Fibroblast of the aortic adventitia (primary cell): Measurements from ENCODE around the gene HSF5. TPM values are rescaled to one million over a fixed set of nuclear protein-coding genes. Genes with fewer than 3 reads are reported as not detected.
"Not testable (repeated sequence)": the region's sequence is repeated elsewhere in the genome, so short reads cannot be mapped to it uniquely, and the experiment has no call there.

Experiments used
- DNase-seq: peaks from one replicate; pipeline ENCODE4 v3.0.0-alpha.2; 2010; ENCODE audit warnings: low read depth
- H3K4me3 ChIP-seq: 2 replicates; pipeline ENCODE4 v1.5.1; 2011; ENCODE audit warnings: low read depth, mild to moderate bottlenecking, control low read depth, low read length, moderate library complexity
- total RNA-seq: library from RNA; depleted of rRNA; stranded (reverse); fragments of >200 nt; gene quantifications from 2 replicates; pipeline ENCODE4 v1.2.3, GENCODE V29; 2012; ENCODE audit warnings: low replicate concordance
- TF ChIP-seq, protein P1 (sequence below): IDR thresholded peaks from 2 replicates; pipeline ENCODE4 v1.5.1; 2011; ENCODE audit warnings: mild to moderate bottlenecking, low read length, control low read depth, inconsistent platforms; ENCODE audit not compliant: insufficient read depth

HSF5 gene
- total RNA-seq, 1 donor: not detected

DNA sequence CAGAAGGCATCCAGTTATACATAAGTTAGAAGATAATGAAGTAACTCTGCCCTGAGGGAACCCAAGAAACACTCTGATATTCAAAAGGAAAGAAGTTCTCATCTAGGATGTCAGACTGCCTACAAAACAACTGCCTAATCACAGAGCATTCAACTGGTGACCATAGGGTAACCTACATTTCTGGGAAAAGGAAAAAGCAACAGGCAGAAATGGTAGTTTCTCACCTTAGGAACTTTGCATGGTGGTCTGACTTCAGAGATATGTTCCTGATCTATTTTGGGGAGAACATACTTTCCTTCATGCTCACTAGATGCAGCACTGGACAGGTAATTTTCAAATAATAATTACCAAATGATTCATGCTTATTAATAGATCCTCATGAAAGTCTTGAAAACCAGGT is 87.4 kb downstream of the HSF5 start:
- no peak for DNase-seq
- no peak overlapping the region for H3K4me3 ChIP-seq
- TF ChIP-seq, protein P1, sequence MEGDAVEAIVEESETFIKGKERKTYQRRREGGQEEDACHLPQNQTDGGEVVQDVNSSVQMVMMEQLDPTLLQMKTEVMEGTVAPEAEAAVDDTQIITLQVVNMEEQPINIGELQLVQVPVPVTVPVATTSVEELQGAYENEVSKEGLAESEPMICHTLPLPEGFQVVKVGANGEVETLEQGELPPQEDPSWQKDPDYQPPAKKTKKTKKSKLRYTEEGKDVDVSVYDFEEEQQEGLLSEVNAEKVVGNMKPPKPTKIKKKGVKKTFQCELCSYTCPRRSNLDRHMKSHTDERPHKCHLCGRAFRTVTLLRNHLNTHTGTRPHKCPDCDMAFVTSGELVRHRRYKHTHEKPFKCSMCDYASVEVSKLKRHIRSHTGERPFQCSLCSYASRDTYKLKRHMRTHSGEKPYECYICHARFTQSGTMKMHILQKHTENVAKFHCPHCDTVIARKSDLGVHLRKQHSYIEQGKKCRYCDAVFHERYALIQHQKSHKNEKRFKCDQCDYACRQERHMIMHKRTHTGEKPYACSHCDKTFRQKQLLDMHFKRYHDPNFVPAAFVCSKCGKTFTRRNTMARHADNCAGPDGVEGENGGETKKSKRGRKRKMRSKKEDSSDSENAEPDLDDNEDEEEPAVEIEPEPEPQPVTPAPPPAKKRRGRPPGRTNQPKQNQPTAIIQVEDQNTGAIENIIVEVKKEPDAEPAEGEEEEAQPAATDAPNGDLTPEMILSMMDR: no peak

DNA sequence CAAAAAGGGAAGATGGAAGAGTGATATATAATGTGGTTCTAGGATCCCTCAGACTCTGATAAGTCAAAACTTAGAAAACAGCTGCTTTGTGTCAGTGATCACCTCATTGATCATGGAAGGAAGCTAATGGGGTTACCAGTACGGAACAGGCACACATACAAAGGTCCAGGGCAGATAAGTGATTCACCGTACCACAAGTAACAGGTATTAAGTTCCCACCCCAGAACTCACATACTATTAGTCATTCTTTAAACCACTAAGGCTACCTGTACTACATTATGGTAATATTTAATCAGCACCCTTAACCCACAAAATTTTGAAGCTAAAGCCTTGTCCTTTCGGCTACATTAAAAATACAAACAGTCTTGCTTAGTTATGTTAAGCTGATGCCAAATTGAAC is 88.2 kb downstream of the HSF5 start:
- TF ChIP-seq, protein P1: no peak
- H3K4me3 ChIP-seq: no peak overlapping the region

GRCh38 chr17:58398574-58399266 is 89.5 kb downstream of the HSF5 start:
- H3K4me3 ChIP-seq: no peak overlapping the region
- TF ChIP-seq, protein P1: no peak
- DNase-seq: no peak

More for the DNA sequence above, 88.2 kb downstream of the HSF5 start:
- no peak for DNase-seq

DNA sequence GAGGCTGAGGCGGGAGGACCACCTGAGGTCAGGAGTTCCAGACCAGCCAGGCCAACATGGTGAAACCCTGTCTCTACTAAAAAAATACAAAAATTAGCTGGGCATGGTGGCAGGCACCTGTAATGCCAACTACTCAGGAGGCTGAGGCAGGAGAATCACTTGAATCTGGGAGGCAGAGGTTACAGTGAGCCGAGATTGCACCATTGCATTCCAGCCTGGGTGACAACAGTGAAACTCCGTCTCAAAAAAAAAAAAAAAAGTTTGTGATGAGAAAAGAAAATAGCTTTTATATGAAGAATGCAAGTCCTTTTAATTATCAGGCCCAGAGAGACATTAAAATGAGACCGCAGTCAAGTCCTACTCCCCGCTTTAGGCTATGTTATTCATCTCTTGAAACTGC is 90.8 kb downstream of the HSF5 start:
- not testable (repeated sequence) for DNase-seq

DNA sequence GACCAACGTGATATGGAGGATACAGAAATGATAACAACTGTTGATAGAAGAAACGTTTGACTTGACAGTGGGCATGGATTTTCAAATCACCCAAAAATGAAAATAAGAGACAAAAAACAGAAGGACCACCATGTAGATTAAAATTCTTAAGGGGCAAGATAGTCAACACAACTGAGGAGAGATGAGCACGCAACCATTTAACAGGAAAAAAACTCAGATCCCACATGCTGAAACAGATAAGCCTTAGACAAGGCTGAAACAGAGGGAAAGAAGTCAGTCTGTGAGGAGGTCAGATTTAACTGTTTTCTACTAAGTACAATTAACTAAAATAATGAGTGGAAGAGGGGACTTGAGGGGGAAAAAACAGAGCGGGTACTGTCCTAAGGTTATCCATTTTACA is 92.0 kb downstream of the HSF5 start:
- no peak overlapping the region for H3K4me3 ChIP-seq
- DNase-seq: no peak
- TF ChIP-seq, protein P1: no peak

More for the DNA sequence above, 90.8 kb downstream of the HSF5 start:
- H3K4me3 ChIP-seq: not testable (repeated sequence)

- DNase-seq: no peak
- no peak overlapping the region for H3K4me3 ChIP-seq
- TF ChIP-seq, protein P1: no peak
Measured at GRCh38 chr17:58394534-58395223, 93.5 kb downstream of the HSF5 start.

DNA sequence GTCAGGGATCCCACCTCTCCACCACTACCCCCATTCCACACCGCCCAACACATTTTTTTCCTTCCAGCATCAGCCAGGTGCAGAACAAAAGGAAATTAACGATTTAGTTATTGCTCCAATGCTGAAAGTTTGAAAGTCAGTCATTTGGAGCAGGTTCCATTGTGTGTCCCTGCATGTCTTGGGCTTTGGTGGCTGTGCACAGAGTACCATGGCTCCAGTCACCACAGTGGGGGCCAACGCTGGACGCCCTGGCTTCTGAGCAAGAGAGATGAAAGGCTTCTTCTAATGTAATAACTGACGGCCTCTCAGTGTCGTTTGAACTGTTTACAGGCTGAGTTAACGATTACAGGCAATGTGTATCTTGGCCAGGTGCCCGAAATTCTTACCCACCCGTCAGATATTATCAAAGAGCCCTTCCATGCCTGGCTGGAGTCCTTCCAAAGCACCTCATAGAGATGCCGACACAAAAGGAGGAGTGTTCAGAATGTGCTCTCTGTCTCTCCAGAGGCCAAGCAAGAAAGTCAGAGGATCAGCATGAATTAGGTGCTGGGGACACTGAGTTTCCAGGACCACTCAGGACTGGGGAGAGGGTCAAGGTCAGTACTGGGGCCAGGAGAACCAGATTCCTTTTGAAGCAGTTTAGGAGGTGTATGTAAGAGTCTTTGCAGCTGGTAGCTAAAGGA is 96.8 kb downstream of the HSF5 start:
- peak; percentile 25 for DNase-seq
- H3K4me3 ChIP-seq: no peak overlapping the region
- TF ChIP-seq, protein P1: no peak
